RWPE2 (cell line): Measurements from ENCODE around the gene FTO.

ENCODE experiments used
- ATAC-seq: fragments of 200-7000 bp; cut with Tn5 transposase; 3 replicates; pipeline ENCODE4 v1.9.1; 2021; ENCODE audit warnings: low read depth
- DNase-seq: peaks from one replicate; pipeline ENCODE4 v3.0.0-alpha.2; 2020; ENCODE audit warnings: low spot score
- H3K27ac ChIP-seq: fragments of 450-650 bp; 2 replicates; pipeline ENCODE4 v1.5.1; 2017; ENCODE audit warnings: mild to moderate bottlenecking; ENCODE audit not compliant: poor library complexity, severe bottlenecking
- H3K27me3 ChIP-seq: fragments of 250-450 bp; sonication (Bioruptor Pico); 2 replicates; pipeline ENCODE4 v1.5.1; 2021; ENCODE audit warnings: mild to moderate bottlenecking, moderate library complexity; ENCODE audit not compliant: insufficient read depth, poor library complexity, severe bottlenecking
- H3K36me3 ChIP-seq: fragments of 250-450 bp; sonication (Bioruptor Pico); 2 replicates; pipeline ENCODE4 v1.5.1; 2020; ENCODE audit warnings: low read depth, mild to moderate bottlenecking, moderate library complexity
- H3K4me1 ChIP-seq: fragments of 250-450 bp; sonication (Bioruptor Pico); 2 replicates; pipeline ENCODE4 v1.5.1; 2021; ENCODE audit warnings: mild to moderate bottlenecking, moderate library complexity; ENCODE audit not compliant: insufficient read depth, poor library complexity, severe bottlenecking
- H3K4me3 ChIP-seq: fragments of 250-450 bp; sonication (Bioruptor Pico); 2 replicates; pipeline ENCODE4 v1.5.1; 2021; ENCODE audit warnings: mild to moderate bottlenecking, moderate library complexity; ENCODE audit not compliant: severe bottlenecking
- H3K9me3 ChIP-seq: fragments of 250-450 bp; sonication (Bioruptor Pico); 2 replicates; pipeline ENCODE4 v1.5.1; 2021; ENCODE audit warnings: mild to moderate bottlenecking, moderate library complexity; ENCODE audit not compliant: severe bottlenecking
- CTCF ChIP-seq: fragments of 450-650 bp; IDR thresholded peaks from one replicate; pipeline ENCODE4 v1.5.1; 2017; ENCODE audit warnings: mild to moderate bottlenecking, moderate library complexity; ENCODE audit not compliant: poor library complexity, severe bottlenecking

FTO gene

DNA sequence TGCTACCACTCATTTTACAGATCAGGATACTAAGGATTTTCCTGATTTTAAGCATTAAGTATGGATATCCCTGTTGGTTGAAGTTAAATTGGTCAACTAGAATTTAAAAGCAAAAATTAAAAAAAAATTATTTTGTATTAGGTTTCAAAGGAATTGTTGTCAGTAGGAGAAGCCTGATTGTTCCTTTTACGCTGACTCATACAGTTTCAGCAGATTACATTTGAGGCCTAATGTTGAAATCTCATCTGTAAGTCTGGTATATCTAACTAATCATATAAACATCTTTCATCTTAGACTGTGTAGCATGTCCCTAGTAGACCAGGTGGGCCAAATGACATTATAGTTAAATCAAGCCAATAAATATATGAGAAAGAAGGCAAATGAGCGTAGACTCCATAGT, 83.5 kb downstream of the FTO start:
- H3K9me3 ChIP-seq, result no peaks in the 10 kb centered on the region
- DNase-seq, result no peak
- H3K36me3 ChIP-seq, result no peaks in the 10 kb centered on the region
- no peak for ATAC-seq
- H3K27me3 ChIP-seq, result no peaks in the 10 kb centered on the region
- TF ChIP-seq CTCF, result no peak
- H3K27ac ChIP-seq, result no peak overlapping the region
- H3K4me3 ChIP-seq, result no peak overlapping the region
- peaks cover 41% of the 10 kb centered on the region for H3K4me1 ChIP-seq

- no peaks in the 10 kb centered on the region for H3K36me3 ChIP-seq
- H3K27me3 ChIP-seq, result no peaks in the 10 kb centered on the region
- H3K4me1 ChIP-seq, result peaks cover 27% of the 10 kb centered on the region
- ATAC-seq (no peak), DNase-seq (no peak)
- H3K4me3 ChIP-seq, result no peak overlapping the region
- TF ChIP-seq CTCF, result no peak
- no peaks in the 10 kb centered on the region for H3K9me3 ChIP-seq
- no peak overlapping the region for H3K27ac ChIP-seq
Measured at GRCh38 chr16:53789137-53789536, 85.2 kb downstream of the FTO start.

- TF ChIP-seq CTCF, result no peak
- DNase-seq, result no peak
Measured at GRCh38 chr16:53792161-53792951, 88.4 kb downstream of the FTO start.

GRCh38 chr16:53803451-53803850, 99.5 kb downstream of the FTO start:
- ATAC-seq (no peak), DNase-seq (no peak)
- Histone ChIP-seq H3K27ac (no peak overlapping the region), H3K27me3 (no peaks in the 10 kb centered on the region), H3K4me3 (no peak overlapping the region), H3K9me3 (no peaks in the 10 kb centered on the region), H3K4me1 (peaks cover 13% of the 10 kb centered on the region), H3K36me3 (no peaks in the 10 kb centered on the region)
- no peak for TF ChIP-seq CTCF

More at GRCh38 chr16:53792161-53792951, 88.4 kb downstream of the FTO start:
- Histone ChIP-seq H3K36me3 (no peaks in the 10 kb centered on the region), H3K27ac (no peak overlapping the region), H3K4me1 (peaks cover 11% of the 10 kb centered on the region), H3K9me3 (no peaks in the 10 kb centered on the region), H3K4me3 (no peak overlapping the region), H3K27me3 (no peaks in the 10 kb centered on the region)
- no peak for ATAC-seq

DNA sequence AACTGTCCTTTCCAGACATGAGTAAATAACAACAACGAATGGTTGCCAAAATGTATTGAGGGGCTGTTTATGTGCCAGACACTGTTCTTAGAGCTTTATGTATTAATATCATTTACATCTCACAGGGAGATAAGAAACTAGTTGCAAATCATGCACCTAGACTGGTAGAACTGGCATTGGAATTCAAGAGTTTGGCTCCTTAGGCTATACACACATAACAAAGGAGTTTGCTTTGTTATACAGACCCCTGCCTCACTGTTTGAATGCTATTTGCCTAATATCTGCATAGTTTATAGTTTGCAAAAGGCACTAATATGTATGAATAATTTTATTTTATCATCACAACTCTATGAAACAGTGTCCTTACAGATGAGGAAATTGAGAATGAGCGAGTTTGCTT, 100.0 kb downstream of the FTO start:
- Histone ChIP-seq H3K9me3 (no peaks in the 10 kb centered on the region), H3K4me3 (no peak overlapping the region), H3K4me1 (peaks cover 18% of the 10 kb centered on the region), H3K27ac (no peak overlapping the region), H3K36me3 (no peaks in the 10 kb centered on the region), H3K27me3 (no peaks in the 10 kb centered on the region)
- DNase-seq, result no peak
- no peak for TF ChIP-seq CTCF
- no peak for ATAC-seq
